Neural cell (in vitro differentiated cells): Measurements from ENCODE around the gene ZDHHC4. TPM values are rescaled to one million over a fixed set of nuclear protein-coding genes. Genes with fewer than 3 reads are reported as not detected.

Source experiments
- H2AFZ ChIP-seq: fragments of 200-600, 300-800 bp; sonication (generic), shearing (Covaris generic); 2 replicates; pipeline ENCODE4 v1.6.0; 2014; ENCODE audit warnings: low read depth, mild to moderate bottlenecking, antibody characterized with exemption, low read length, moderate library complexity
- H3F3A ChIP-seq: fragments of 200-600 bp; shearing (Covaris generic); 2 replicates; pipeline ENCODE4 v1.6.1; 2016; ENCODE audit warnings: mild to moderate bottlenecking, moderate library complexity, mixed read lengths, antibody characterized with exemption, low read length; ENCODE audit not compliant: insufficient read depth, poor library complexity, severe bottlenecking
- H3K27ac ChIP-seq: fragments of 200-600, 300-800 bp; sonication (generic), shearing (Covaris generic); 2 replicates; pipeline ENCODE4 v1.5.1; 2014; ENCODE audit warnings: mild to moderate bottlenecking, low read length, moderate library complexity
- H3K27me3 ChIP-seq: fragments of 300-800, 200-600 bp; sonication (generic), shearing (Covaris generic); 2 replicates; pipeline ENCODE4 v1.6.0; 2014; ENCODE audit warnings: mild to moderate bottlenecking, low read depth, low read length, moderate library complexity; ENCODE audit not compliant: insufficient read depth
- H3K36me3 ChIP-seq: fragments of 300-800, 200-600 bp; sonication (generic), shearing (Covaris generic); 2 replicates; pipeline ENCODE4 v1.5.1; 2014; ENCODE audit warnings: mild to moderate bottlenecking, antibody characterized with exemption, low read length, moderate library complexity; ENCODE audit not compliant: insufficient read depth
- H3K4me2 ChIP-seq: fragments of 300-800, 200-600 bp; sonication (generic), shearing (Covaris generic); 2 replicates; pipeline ENCODE4 v1.6.0; 2014; ENCODE audit warnings: mild to moderate bottlenecking, low read length
- H3K4me3 ChIP-seq: fragments of 300-800, 200-600 bp; sonication (generic), shearing (Covaris generic); 2 replicates; pipeline ENCODE4 v1.5.1; 2014; ENCODE audit warnings: mild to moderate bottlenecking, low read length, moderate library complexity
- H3K79me2 ChIP-seq: fragments of 200-600 bp; shearing (Covaris generic); replicated peaks from 2 replicates; pipeline ENCODE4 v1.6.0; 2014; ENCODE audit warnings: mild to moderate bottlenecking, low read length, moderate library complexity; ENCODE audit not compliant: insufficient read depth
- H3K9ac ChIP-seq: fragments of 300-800, 200-600 bp; sonication (generic), shearing (Covaris generic); 2 replicates; pipeline ENCODE4 v1.6.1; 2016; ENCODE audit warnings: mild to moderate bottlenecking, low read length, mixed read lengths
- H3K9me2 ChIP-seq: fragments of 200-600 bp; shearing (Covaris generic); 2 replicates; pipeline ENCODE4 v1.6.1; 2016; ENCODE audit warnings: mild to moderate bottlenecking, low read length, mixed read lengths; ENCODE audit not compliant: insufficient read depth
- H3K9me3 ChIP-seq: fragments of 200-600, 300-800 bp; sonication (generic), shearing (Covaris generic); 2 replicates; pipeline ENCODE4 v1.6.1; 2016; ENCODE audit warnings: mild to moderate bottlenecking, mixed run types, low read length, moderate library complexity, mixed read lengths
- H4K20me1 ChIP-seq: fragments of 200-600 bp; shearing (Covaris generic); 2 replicates; pipeline ENCODE4 v1.6.1; 2016; ENCODE audit warnings: mild to moderate bottlenecking, mixed run types; ENCODE audit not compliant: insufficient read depth
- EP300 ChIP-seq: fragments of 450-650 bp; conservative IDR thresholded peaks from 2 replicates; pipeline ENCODE4 v1.6.1; 2014; ENCODE audit warnings: antibody characterized with exemption, mild to moderate bottlenecking, moderate library complexity; ENCODE audit not compliant: poor library complexity, severe bottlenecking
- EZH2 ChIP-seq: fragments of 200-600, 300-800 bp; shearing (Covaris generic), sonication (generic); IDR thresholded peaks from 2 replicates; pipeline ENCODE4 v1.6.1; 2014; ENCODE audit warnings: antibody characterized with exemption, low read length, borderline replicate concordance, mild to moderate bottlenecking; ENCODE audit not compliant: insufficient read depth, poor library complexity, severe bottlenecking
- MXI1 ChIP-seq: fragments of 450-650 bp; conservative IDR thresholded peaks from 2 replicates; pipeline ENCODE4 v1.6.1; 2014; ENCODE audit warnings: antibody characterized with exemption, mild to moderate bottlenecking; ENCODE audit not compliant: poor library complexity, severe bottlenecking
- POLR2AphosphoS5 ChIP-seq: IDR thresholded peaks from 2 replicates; pipeline ENCODE4 v1.6.1; 2012
- RAD21 ChIP-seq: fragments of 450-650 bp; conservative IDR thresholded peaks from 2 replicates; pipeline ENCODE4 v1.6.1; 2014; ENCODE audit warnings: antibody characterized with exemption, mild to moderate bottlenecking, moderate library complexity
- SMC3 ChIP-seq: fragments of 450-650 bp; conservative IDR thresholded peaks from 2 replicates; pipeline ENCODE4 v1.6.1; 2014; ENCODE audit warnings: antibody characterized with exemption, mild to moderate bottlenecking, moderate library complexity; ENCODE audit not compliant: poor library complexity
- TAF1 ChIP-seq: IDR thresholded peaks from 2 replicates; pipeline ENCODE4 v1.6.1; 2012; ENCODE audit warnings: low read depth
- polyA plus RNA-seq: library from polyadenylated mRNA; depleted of rRNA; stranded (reverse); fragments of >200 nt; gene quantifications from 2 replicates; pipeline ENCODE4 v1.2.3, GENCODE V29; 2014
- TF ChIP-seq, protein P1 (sequence below): IDR thresholded peaks from 2 replicates; pipeline ENCODE4 v1.6.1; 2012; ENCODE audit warnings: borderline replicate concordance
- TF ChIP-seq, protein P2 (sequence below): fragments of 450-650 bp; IDR thresholded peaks from 2 replicates; pipeline ENCODE4 v1.5.1; 2014; ENCODE audit warnings: antibody characterized with exemption, mild to moderate bottlenecking, moderate library complexity; ENCODE audit not compliant: poor library complexity, severe bottlenecking

The ZDHHC4 gene
- polyA plus RNA-seq, 1 donor from 2014 or later: 52.2 TPM

DNA sequence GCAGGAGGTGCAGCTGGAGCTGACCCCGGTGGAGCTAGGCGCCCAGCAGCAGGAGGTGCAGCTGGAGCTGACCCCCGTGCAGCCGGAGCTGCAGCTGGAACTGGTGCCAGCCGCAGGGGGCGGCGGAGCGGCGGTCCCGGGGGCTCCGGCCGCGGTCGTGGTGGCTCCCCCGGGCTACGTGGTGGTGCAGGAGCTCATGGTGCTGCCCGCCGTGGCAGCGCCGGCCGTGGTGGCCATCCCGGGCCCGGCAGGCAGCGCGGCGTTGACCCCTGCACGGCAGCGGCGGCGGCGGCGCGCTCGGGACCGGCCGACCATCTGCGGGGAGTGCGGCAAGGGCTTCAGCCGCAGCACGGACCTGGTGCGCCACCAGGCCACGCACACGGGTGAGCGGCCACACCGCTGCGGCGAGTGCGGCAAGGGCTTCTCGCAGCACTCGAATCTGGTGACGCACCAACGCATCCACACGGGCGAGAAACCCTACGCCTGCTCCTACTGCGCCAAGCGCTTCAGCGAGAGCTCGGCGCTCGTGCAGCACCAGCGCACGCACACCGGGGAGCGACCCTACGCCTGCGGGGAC, 45.0 kb downstream of the ZDHHC4 start:
- H3K36me3 ChIP-seq: no peaks in the 10 kb centered on the region

DNA sequence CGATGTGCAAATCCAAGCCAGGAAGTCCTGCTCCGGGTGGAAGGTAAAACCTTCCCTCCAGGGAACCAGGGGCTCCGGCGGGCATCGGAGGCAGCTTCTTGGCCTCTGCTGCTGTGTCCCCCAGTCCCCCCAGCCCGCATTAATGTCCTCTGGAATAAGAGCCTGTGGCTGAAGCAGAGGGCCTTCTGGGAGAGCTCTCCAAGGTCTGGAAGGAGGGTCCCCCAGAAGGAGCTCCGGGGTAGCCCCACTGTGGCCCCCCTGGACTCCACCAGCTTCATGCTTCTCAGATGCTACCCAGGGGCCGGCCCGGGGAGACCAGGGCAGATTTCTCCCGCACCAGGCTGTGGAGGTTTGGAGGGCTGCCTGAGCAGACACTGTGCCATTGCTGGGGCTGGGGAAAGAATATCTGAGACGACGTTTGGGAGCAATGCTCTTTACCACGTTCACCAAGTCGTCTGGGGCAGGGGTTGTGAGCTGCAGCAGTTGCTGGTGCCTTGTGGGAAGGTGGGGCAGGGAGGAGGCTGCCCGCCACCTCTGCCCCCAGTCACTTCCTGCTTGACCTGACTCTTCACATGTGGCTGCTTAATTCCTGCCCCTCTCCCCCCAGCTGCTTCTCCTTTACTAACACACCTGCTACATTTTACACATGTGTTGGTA, 46.5 kb downstream of the ZDHHC4 start:
- Histone ChIP-seq H3K9ac (no peak overlapping the region), H3F3A (no peaks in the 10 kb centered on the region), H3K4me3 (no peak overlapping the region), H3K9me2 (no peaks in the 10 kb centered on the region), H3K4me2 (no peak overlapping the region), H3K36me3 (no peaks in the 10 kb centered on the region), H3K27me3 (no peaks in the 10 kb centered on the region), H4K20me1 (no peaks in the 10 kb centered on the region), H3K27ac (no peak overlapping the region), H2AFZ (no peak overlapping the region), H3K79me2 (no peaks in the 10 kb centered on the region), H3K9me3 (no peaks in the 10 kb centered on the region)
- no peak for TF ChIP-seq POLR2AphosphoS5
- no peak for TF ChIP-seq RAD21
- TF ChIP-seq, protein P1, sequence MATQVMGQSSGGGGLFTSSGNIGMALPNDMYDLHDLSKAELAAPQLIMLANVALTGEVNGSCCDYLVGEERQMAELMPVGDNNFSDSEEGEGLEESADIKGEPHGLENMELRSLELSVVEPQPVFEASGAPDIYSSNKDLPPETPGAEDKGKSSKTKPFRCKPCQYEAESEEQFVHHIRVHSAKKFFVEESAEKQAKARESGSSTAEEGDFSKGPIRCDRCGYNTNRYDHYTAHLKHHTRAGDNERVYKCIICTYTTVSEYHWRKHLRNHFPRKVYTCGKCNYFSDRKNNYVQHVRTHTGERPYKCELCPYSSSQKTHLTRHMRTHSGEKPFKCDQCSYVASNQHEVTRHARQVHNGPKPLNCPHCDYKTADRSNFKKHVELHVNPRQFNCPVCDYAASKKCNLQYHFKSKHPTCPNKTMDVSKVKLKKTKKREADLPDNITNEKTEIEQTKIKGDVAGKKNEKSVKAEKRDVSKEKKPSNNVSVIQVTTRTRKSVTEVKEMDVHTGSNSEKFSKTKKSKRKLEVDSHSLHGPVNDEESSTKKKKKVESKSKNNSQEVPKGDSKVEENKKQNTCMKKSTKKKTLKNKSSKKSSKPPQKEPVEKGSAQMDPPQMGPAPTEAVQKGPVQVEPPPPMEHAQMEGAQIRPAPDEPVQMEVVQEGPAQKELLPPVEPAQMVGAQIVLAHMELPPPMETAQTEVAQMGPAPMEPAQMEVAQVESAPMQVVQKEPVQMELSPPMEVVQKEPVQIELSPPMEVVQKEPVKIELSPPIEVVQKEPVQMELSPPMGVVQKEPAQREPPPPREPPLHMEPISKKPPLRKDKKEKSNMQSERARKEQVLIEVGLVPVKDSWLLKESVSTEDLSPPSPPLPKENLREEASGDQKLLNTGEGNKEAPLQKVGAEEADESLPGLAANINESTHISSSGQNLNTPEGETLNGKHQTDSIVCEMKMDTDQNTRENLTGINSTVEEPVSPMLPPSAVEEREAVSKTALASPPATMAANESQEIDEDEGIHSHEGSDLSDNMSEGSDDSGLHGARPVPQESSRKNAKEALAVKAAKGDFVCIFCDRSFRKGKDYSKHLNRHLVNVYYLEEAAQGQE: no peak
- TF ChIP-seq, protein P2, sequence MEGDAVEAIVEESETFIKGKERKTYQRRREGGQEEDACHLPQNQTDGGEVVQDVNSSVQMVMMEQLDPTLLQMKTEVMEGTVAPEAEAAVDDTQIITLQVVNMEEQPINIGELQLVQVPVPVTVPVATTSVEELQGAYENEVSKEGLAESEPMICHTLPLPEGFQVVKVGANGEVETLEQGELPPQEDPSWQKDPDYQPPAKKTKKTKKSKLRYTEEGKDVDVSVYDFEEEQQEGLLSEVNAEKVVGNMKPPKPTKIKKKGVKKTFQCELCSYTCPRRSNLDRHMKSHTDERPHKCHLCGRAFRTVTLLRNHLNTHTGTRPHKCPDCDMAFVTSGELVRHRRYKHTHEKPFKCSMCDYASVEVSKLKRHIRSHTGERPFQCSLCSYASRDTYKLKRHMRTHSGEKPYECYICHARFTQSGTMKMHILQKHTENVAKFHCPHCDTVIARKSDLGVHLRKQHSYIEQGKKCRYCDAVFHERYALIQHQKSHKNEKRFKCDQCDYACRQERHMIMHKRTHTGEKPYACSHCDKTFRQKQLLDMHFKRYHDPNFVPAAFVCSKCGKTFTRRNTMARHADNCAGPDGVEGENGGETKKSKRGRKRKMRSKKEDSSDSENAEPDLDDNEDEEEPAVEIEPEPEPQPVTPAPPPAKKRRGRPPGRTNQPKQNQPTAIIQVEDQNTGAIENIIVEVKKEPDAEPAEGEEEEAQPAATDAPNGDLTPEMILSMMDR: no peak
- no peak for TF ChIP-seq EP300
- TF ChIP-seq SMC3: no peak
- no peak for TF ChIP-seq TAF1

More for the DNA sequence above, 45.0 kb downstream of the ZDHHC4 start:
- Histone ChIP-seq H3K27ac (no peak overlapping the region), H3K27me3 (no peaks in the 10 kb centered on the region), H3K4me2 (no peak overlapping the region), H3K9ac (no peak overlapping the region), H3K79me2 (no peaks in the 10 kb centered on the region), H3K4me3 (no peak overlapping the region), H3K9me2 (no peaks in the 10 kb centered on the region), H2AFZ (no peak overlapping the region), H3K9me3 (no peaks in the 10 kb centered on the region), H3F3A (no peaks in the 10 kb centered on the region), H4K20me1 (no peaks in the 10 kb centered on the region)
- TF ChIP-seq SMC3: no peak
- TF ChIP-seq RAD21: no peak
- no peak for TF ChIP-seq TAF1
- no peak for TF ChIP-seq EP300
- TF ChIP-seq, protein P1: no peak
- TF ChIP-seq, protein P2: no peak
- no peak for TF ChIP-seq POLR2AphosphoS5
- no peak for TF ChIP-seq EZH2
- no peak for TF ChIP-seq MXI1
